GM19324 (cell line): ENCODE measurements around the gene CWH43.
"Not testable (repeated sequence)": the region's sequence is repeated elsewhere in the genome, so short reads cannot be mapped to it uniquely, and the experiment has no call there.

ENCODE experiments used
- ATAC-seq: cut with Tn5 transposase; IDR thresholded peaks from one replicate; pipeline ENCODE4 v1.9.1; 2021; ENCODE audit warnings: mild to moderate bottlenecking, moderate library complexity; ENCODE audit not compliant: unreplicated experiment, low FRiP score

The CWH43 gene

GRCh38 chr4:49092608-49093135, 106.6 kb downstream of the CWH43 start:
- peak; percentile 64 for ATAC-seq

- not testable (repeated sequence) for ATAC-seq
Measured at GRCh38 chr4:49096215-49096614, 110.1 kb downstream of the CWH43 start.

- peak; percentile 41 for ATAC-seq
Measured at GRCh38 chr4:49096627-49097026, 110.6 kb downstream of the CWH43 start.

- ATAC-seq = peak; percentile 36
Measured at GRCh38 chr4:49097071-49097470, 111.0 kb downstream of the CWH43 start.

GRCh38 chr4:49097505-49097904, 111.4 kb downstream of the CWH43 start:
- ATAC-seq = not testable (repeated sequence)

- not testable (repeated sequence) for ATAC-seq
Measured at GRCh38 chr4:49098034-49098759, 112.1 kb downstream of the CWH43 start.

GRCh38 chr4:49099831-49100444, 113.9 kb downstream of the CWH43 start:
- ATAC-seq = not testable (repeated sequence)

GRCh38 chr4:49102344-49102898, 116.3 kb downstream of the CWH43 start:
- peak; percentile 40 for ATAC-seq

- ATAC-seq = peak; percentile 20
Measured at GRCh38 chr4:49103436-49104136, 117.5 kb downstream of the CWH43 start.

GRCh38 chr4:49104231-49104930, 118.3 kb downstream of the CWH43 start:
- ATAC-seq = not testable (repeated sequence)

GRCh38 chr4:49105248-49105904, 119.3 kb downstream of the CWH43 start:
- ATAC-seq = not testable (repeated sequence)

- ATAC-seq = not testable (repeated sequence)
Measured at GRCh38 chr4:49107262-49107661, 121.2 kb downstream of the CWH43 start.

- ATAC-seq = peak; percentile 45
Measured at GRCh38 chr4:49108183-49108978, 122.3 kb downstream of the CWH43 start.

- peak; percentile 44 for ATAC-seq
Measured at GRCh38 chr4:49109567-49110166, 123.6 kb downstream of the CWH43 start.

- peak; percentile 61 for ATAC-seq
Measured at GRCh38 chr4:49110579-49110978, 124.5 kb downstream of the CWH43 start.
